Testis (tissue), 3 donors: ENCODE results near the gene DAND5. TPM values are rescaled to one million over a fixed set of nuclear protein-coding genes. Genes with fewer than 3 reads are reported as not detected.

ENCODE experiments used
- DNase-seq: peaks from one replicate; pipeline ENCODE4 v3.0.0-alpha.2; 2019
- H3K27ac ChIP-seq, 2 donors: fragments of 200-600 bp; sonication (generic); one replicate each; pipeline ENCODE4 v1.5.1; 2019
- H3K27me3 ChIP-seq: fragments of 200-600 bp; sonication (generic); one replicate; pipeline ENCODE4 v1.5.1; 2019
- H3K36me3 ChIP-seq: fragments of 200-600 bp; sonication (generic); one replicate; pipeline ENCODE4 v1.5.1; 2017; ENCODE audit warnings: low read depth; ENCODE audit errors: missing control alignments
- H3K4me1 ChIP-seq: fragments of 200-600 bp; sonication (generic); one replicate; pipeline ENCODE4 v1.5.1; 2019
- H3K4me3 ChIP-seq, 2 donors: fragments of 200-600 bp; sonication (generic); one replicate each; pipeline ENCODE4 v1.5.1; 2017 to 2019
- H3K9me3 ChIP-seq: fragments of 200-600 bp; sonication (generic); one replicate; pipeline ENCODE4 v1.5.1; 2017
- CTCF ChIP-seq, 3 experiments: fragments of 450-650 bp in 2 of 3; fragments of 200-600 bp in 1 of 3; sonication (generic) in 1 of 3; IDR thresholded peaks; one replicate each; pipeline ENCODE4 v1.5.1; 2016 to 2019; ENCODE audit warnings: antibody characterized with exemption in 3 of 3, mild to moderate bottlenecking in 2 of 3, moderate library complexity in 1 of 3
- POLR2A ChIP-seq: fragments of 450-650 bp; IDR thresholded peaks from one replicate; pipeline ENCODE4 v1.6.1; 2017; ENCODE audit warnings: antibody characterized with exemption, mild to moderate bottlenecking, moderate library complexity
- WGBS, 2 donors: methylation state at CpG; one replicate each; pipeline ENCODE4 v1.1.5; 2018; 5-methylcytosine and 5-hydroxymethylcytosine counted together
- intact Hi-C: fragments of 100-400 bp; cut with DNase I; formaldehyde crosslinking; loops from one replicate; pipeline ENCODE4 v1.15.1; 2023; ENCODE audit warnings: low total_unique reads
- polyA plus RNA-seq: library from polyadenylated mRNA; stranded (reverse); fragments of 350-450 nt; fragmentation: Illumina TruSeq; extraction: RNeasy Lipid Tissue Mini Kit (QIAGEN cat#74804); gene quantifications from one replicate; pipeline ENCODE4 v1.2.3, GENCODE V29; 2014; ENCODE audit warnings: low read depth, low replicate concordance; ENCODE audit not compliant: insufficient read depth
- total RNA-seq, 2 donors: library from RNA; depleted of rRNA; stranded (reverse); fragments of >200 nt; gene quantifications; one replicate each; pipeline ENCODE4 v1.2.3, GENCODE V29; 2016

DAND5 gene
- total and polyA plus RNA-seq, 3 donors from 2014 or later, result 0.16 to 2.8 (median 1.4) TPM

- WGBS, 2 donors, result 49 to 52% methylated on average over 22 of the region's 22 CpGs
- no peaks in the 10 kb centered on the region for H3K9me3 ChIP-seq
- DNase-seq, result no peak
- no peak overlapping the region for H3K27ac ChIP-seq
- H3K4me1 ChIP-seq, result peaks cover 5% of the 10 kb centered on the region
- intact Hi-C loops, result no loop called here
- H3K4me3 ChIP-seq, result no peak overlapping the region
- no peaks in the 10 kb centered on the region for H3K27me3 ChIP-seq
- H3K36me3 ChIP-seq, result no peaks in the 10 kb centered on the region
- TF ChIP-seq POLR2A (no peak), CTCF (IDR thresholded peaks at IDR 0.05) (no peak)
Measured at GRCh38 chr19:12990431-12990830, 21.1 kb downstream of the DAND5 start.

- intact Hi-C loops, result no loop called here
- WGBS, 2 donors, result 63 to 81% methylated on average over 3 of the region's 3 CpGs
- no peaks in the 10 kb centered on the region for H3K27me3 ChIP-seq
- no peaks in the 10 kb centered on the region for H3K36me3 ChIP-seq
- no peak for DNase-seq
- H3K27ac ChIP-seq, result no peak overlapping the region
- no peaks in the 10 kb centered on the region for H3K9me3 ChIP-seq
- no peak overlapping the region for H3K4me3 ChIP-seq
- TF ChIP-seq POLR2A, result no peak
- TF ChIP-seq CTCF (IDR thresholded peaks at IDR 0.05), result no peak
- H3K4me1 ChIP-seq, result peaks cover 5% of the 10 kb centered on the region
Measured at GRCh38 chr19:12990853-12991252, 21.5 kb downstream of the DAND5 start.

GRCh38 chr19:12991296-12991695 lies 21.9 kb downstream of the DAND5 start:
- no peak overlapping the region for H3K4me3 ChIP-seq
- no peak overlapping the region for H3K27ac ChIP-seq
- TF ChIP-seq CTCF (IDR thresholded peaks at IDR 0.05) (no peak), POLR2A (no peak)
- no peaks in the 10 kb centered on the region for H3K27me3 ChIP-seq
- peaks cover 5% of the 10 kb centered on the region for H3K4me1 ChIP-seq
- intact Hi-C loops, result no loop called here
- DNase-seq, result no peak
- H3K9me3 ChIP-seq, result no peaks in the 10 kb centered on the region
- WGBS, 2 donors, result 95 to 96% methylated on average over 4 to 5 of the region's 5 CpGs
- H3K36me3 ChIP-seq, result no peaks in the 10 kb centered on the region

DNA sequence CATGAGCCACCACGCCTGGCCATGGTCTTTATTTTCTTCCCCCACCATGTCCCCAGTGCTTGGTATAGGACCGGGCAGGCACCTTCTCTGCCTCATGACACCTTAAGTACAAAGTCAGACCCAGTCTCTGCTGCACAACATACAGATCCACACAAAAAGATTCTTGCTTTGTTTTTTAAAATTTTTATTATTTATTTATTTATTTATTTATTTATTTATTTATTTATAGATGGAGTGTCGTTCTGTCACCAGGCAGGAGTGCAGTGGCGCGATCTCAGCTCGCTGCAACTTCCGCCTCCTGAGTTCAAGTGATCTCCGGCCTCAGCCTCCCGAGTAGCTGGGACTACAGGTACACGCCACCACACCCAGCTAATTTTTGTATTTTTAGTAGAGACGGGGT lies 23.4 kb downstream of the DAND5 start:
- 97% methylated on average over 11 of the region's 11 CpGs for WGBS, 2 donors
- intact Hi-C loops, result no loop called here

More for the DNA sequence above, 23.4 kb downstream of the DAND5 start:
- peaks cover 17% of the 10 kb centered on the region for H3K4me1 ChIP-seq
- H3K4me3 ChIP-seq, result no peak overlapping the region
- no peak for DNase-seq
- TF ChIP-seq POLR2A, result no peak
- TF ChIP-seq CTCF (IDR thresholded peaks at IDR 0.05), result no peak
- no peaks in the 10 kb centered on the region for H3K9me3 ChIP-seq
- H3K36me3 ChIP-seq, result no peaks in the 10 kb centered on the region
- H3K27me3 ChIP-seq, result no peaks in the 10 kb centered on the region
- no peak overlapping the region for H3K27ac ChIP-seq
